Hepatocyte (in vitro differentiated cells): ENCODE measurements around the gene PMP22.

Source experiments
- CTCF ChIP-seq: fragments of 200-600 bp; sonication (generic); IDR thresholded peaks from 2 replicates; pipeline ENCODE4 v1.5.1; 2016; ENCODE audit warnings: antibody characterized with exemption, mild to moderate bottlenecking; ENCODE audit not compliant: poor library complexity
- EZH2 ChIP-seq: fragments of 200-600 bp; sonication (generic); IDR thresholded peaks from 2 replicates; pipeline ENCODE4 v1.6.1; 2016; ENCODE audit warnings: antibody characterized with exemption, mild to moderate bottlenecking, borderline replicate concordance

GRCh38 chr17:15273141-15273793, 8.1 kb upstream of the PMP22 start:
- TF ChIP-seq CTCF (no peak), EZH2 (no peak)
